K562 (cell line): Measurements from ENCODE around the gene YAP1. TPM values are rescaled to one million over a fixed set of nuclear protein-coding genes. Genes with fewer than 3 reads are reported as not detected.
A peak's percentile ranks its signal among the peaks of the same experiment; 100 is the strongest.

ENCODE experiments used
- ATAC-seq: fragments of 200-7000 bp; cut with Tn5 transposase; 3 replicates; pipeline ENCODE4 v1.9.1; 2020; ENCODE audit warnings: moderate library complexity
- BruUV-seq: library from RNA; stranded (reverse); fragments of 400-500 nt; replicated peaks from 2 replicates; lab custom pipeline; 2021; lab: Mats Ljungman, UMichigan
- CTCF ChIA-PET: fragments of 300-600 bp; formaldehyde crosslinking; extraction: SDS; loops from one replicate; lab custom pipeline; 2021; ENCODE audit warnings: low intra/inter-chr PET ratio; lab: Yijun Ruan, JAX
- POLR2A ChIA-PET: fragments of 300-600, 350-650 bp; sonication (Branson Sonifier 250); formaldehyde crosslinking; extraction: SDS; loops from one replicate; lab custom pipeline; 2021; ENCODE audit warnings: antibody characterized with exemption, inconsistent platforms; lab: Yijun Ruan, JAX
- DNase-seq, 4 experiments: peaks; one replicate each; pipeline versions ENCODE4 v3.0.0 to v3.0.0-alpha.2; 2011 to 2018; ENCODE audit warnings: low spot score in 3 of 4, mixed read lengths in 3 of 4; ENCODE audit errors: extremely low read depth in 1 of 4
- FAIRE-seq: peaks from 2 replicates; lab custom pipeline; 2011; peaks lifted over from hg19 to GRCh38; lab: Jason Lieb, UNC
- H2AFZ ChIP-seq: 2 replicates; pipeline ENCODE4 v1.6.0; 2011; ENCODE audit warnings: low read depth, low read length, control low read depth, inconsistent platforms
- H3K27ac ChIP-seq: fragments of 200-600 bp; 3 replicates; pipeline ENCODE4 v1.8.0; 2011; ENCODE audit warnings: low read depth, mild to moderate bottlenecking, control low read depth, inconsistent platforms, low read length, moderate library complexity, mixed read lengths; ENCODE audit errors: extremely low read depth
- H3K27me3 ChIP-seq, 2 experiments: fragments of 300-600 bp in 1 of 2; 2 replicates in 1 of 2; 3 replicates in 1 of 2; pipeline versions ENCODE4 v1.6.0 to v1.8.0; 2011; ENCODE audit warnings: inconsistent platforms in 2 of 2, low read length in 2 of 2, mild to moderate bottlenecking in 1 of 2, mixed read lengths in 1 of 2, moderate library complexity in 1 of 2; ENCODE audit not compliant: control insufficient read depth in 2 of 2, insufficient read depth in 2 of 2
- H3K36me3 ChIP-seq: fragments of 300-600 bp; 3 replicates; pipeline ENCODE4 v1.8.0; 2011; ENCODE audit warnings: mild to moderate bottlenecking, low read length, inconsistent platforms; ENCODE audit not compliant: control insufficient read depth, insufficient read depth
- H3K4me1 ChIP-seq, 2 experiments: fragments of 200-600 bp in 1 of 2; replicated peaks in 1 of 2; 2 replicates in 1 of 2; 3 replicates in 1 of 2; pipeline versions ENCODE4 v1.5.1 to v1.8.0; 2011; ENCODE audit warnings: inconsistent platforms in 2 of 2, low read length in 2 of 2, mild to moderate bottlenecking in 1 of 2, mixed read lengths in 1 of 2, moderate library complexity in 1 of 2; ENCODE audit not compliant: control insufficient read depth in 2 of 2, insufficient read depth in 2 of 2
- H3K4me2 ChIP-seq: 2 replicates; pipeline ENCODE4 v1.6.1; 2011; ENCODE audit warnings: low read length, control low read depth, inconsistent platforms, mixed read lengths; ENCODE audit not compliant: insufficient read depth
- H3K4me3 ChIP-seq: fragments of 200-600 bp; sonication (generic), shearing (Covaris generic); 2 replicates; pipeline ENCODE4 v1.5.1; 2016; ENCODE audit warnings: control low read depth, inconsistent platforms
- H3K79me2 ChIP-seq: fragments of 200-600 bp; 3 replicates; pipeline ENCODE4 v1.8.0; 2011; ENCODE audit warnings: low read length, inconsistent platforms; ENCODE audit not compliant: control insufficient read depth, insufficient read depth
- H3K9ac ChIP-seq, 2 experiments: 2 replicates each; pipeline versions ENCODE4 v1.6.0 to v1.6.1; 2011; ENCODE audit warnings: low read depth in 2 of 2, low read length in 2 of 2, control low read depth in 1 of 2, inconsistent platforms in 1 of 2, mild to moderate bottlenecking in 1 of 2, mixed read lengths in 1 of 2; ENCODE audit not compliant: insufficient read depth in 1 of 2
- H3K9me1 ChIP-seq: one replicate; pipeline ENCODE4 v1.6.0; 2011; ENCODE audit warnings: inconsistent platforms, mild to moderate bottlenecking, low read length, moderate library complexity; ENCODE audit not compliant: control insufficient read depth, insufficient read depth
- H3K9me3 ChIP-seq: replicated peaks from 2 replicates; pipeline ENCODE4 v1.5.1; 2011; ENCODE audit warnings: low read depth, low read length, inconsistent platforms; ENCODE audit not compliant: control insufficient read depth, insufficient read depth
- H4K20me1 ChIP-seq: replicated peaks from 2 replicates; pipeline ENCODE4 v1.6.1; 2011; ENCODE audit warnings: low read length, inconsistent platforms, mixed read lengths; ENCODE audit not compliant: control insufficient read depth, insufficient read depth
- ATF1 ChIP-seq, 2 experiments: fragments of 450-650 bp in 1 of 2; IDR thresholded peaks; 2 replicates each; pipeline ENCODE4 v1.6.1; 2016; ENCODE audit warnings: missing compliant biosample characterization in 1 of 2, missing genetic modification characterization in 1 of 2
- BCL6 ChIP-seq: fragments of 250-450 bp; sonication (Bioruptor Pico); IDR thresholded peaks from 2 replicates; pipeline ENCODE4 v1.4.0; 2020
- BMI1 ChIP-seq: fragments of 150-350 bp; IDR thresholded peaks from 2 replicates; pipeline ENCODE4 v1.6.1; 2014; ENCODE audit warnings: low read length
- CEBPB ChIP-seq: fragments of 450-650 bp; IDR thresholded peaks from 2 replicates; pipeline ENCODE4 v1.6.1; 2016; ENCODE audit warnings: missing genetic modification characterization, missing compliant biosample characterization
- ELF1 ChIP-seq: fragments of 200-800 bp; sonication (Bioruptor generic); IDR thresholded peaks from 2 replicates; pipeline ENCODE4 v1.6.1; 2016; ENCODE audit warnings: missing genetic modification characterization, missing compliant biosample characterization
- MEIS2 ChIP-seq: fragments of 450-650 bp; IDR thresholded peaks from 2 replicates; pipeline ENCODE4 v1.6.1; 2014; ENCODE audit warnings: mild to moderate bottlenecking; ENCODE audit not compliant: partially characterized antibody
- PBX2 ChIP-seq, 2 experiments: IDR thresholded peaks in 1 of 2; conservative IDR thresholded peaks in 1 of 2; 2 replicates each; pipeline ENCODE4 v1.6.1; 2016; ENCODE audit warnings: low read depth in 2 of 2, mild to moderate bottlenecking in 1 of 2, missing compliant biosample characterization in 1 of 2, missing genetic modification characterization in 1 of 2, moderate library complexity in 1 of 2
- PKNOX1 ChIP-seq: fragments of 450-650 bp; IDR thresholded peaks from 2 replicates; pipeline ENCODE4 v1.6.1; 2016
- ZFP91 ChIP-seq: sonication (generic); formaldehyde crosslinking; IDR thresholded peaks from 2 replicates; pipeline ENCODE4 v1.8.0; 2022; ENCODE audit warnings: mild to moderate bottlenecking, missing genetic modification reagents
- WGBS: fragments of 100-300 bp; shearing (Covaris generic); methylation state at CpG from one replicate; pipeline ENCODE4 v1.1.6; 2016; ENCODE audit warnings: low coverage, mixed read lengths; ENCODE audit not compliant: insufficient coverage; ENCODE audit errors: missing lambda C conversion rate; 5-methylcytosine and 5-hydroxymethylcytosine counted together
- in situ Hi-C: fragments of 300-500 bp; cut with MboI; formaldehyde crosslinking; loops from 4 replicates; pipeline ENCODE4 v1.15.0; 2018; ENCODE audit warnings: inconsistent platforms, mixed read lengths
- intact Hi-C: fragments of 100-400 bp; cut with micrococcal nuclease; formaldehyde crosslinking; loops from 2 replicates; pipeline ENCODE4 v1.14.2; 2022
- polyA plus RNA-seq, 8 experiments: library from polyadenylated mRNA; depleted of rRNA in 4 of 8; stranded (reverse) in 5 of 8; unstranded in 3 of 8; fragments of >200 nt; fragmentation: Nextera tagmentation in 2 of 8; fragmentation: Illumina TruSeq in 1 of 8; extraction: Ambion mirVana in 2 of 8; extraction: Trizol in 1 of 8; gene quantifications; 2 replicates each; pipeline versions ENCODE4 v1.2.1 to v1.2.3, GENCODE V29; 2011 to 2014; ENCODE audit warnings: inconsistent platforms in 1 of 8, missing spikeins in 1 of 8
- total RNA-seq, 7 experiments: library from RNA; depleted of rRNA in 6 of 7; stranded (reverse); fragments of >200 nt in 6 of 7; fragmentation: Illumina TruSeq in 2 of 7; extraction: Trizol in 2 of 7; gene quantifications; 2 replicates each; pipeline versions ENCODE4 v1.2.1 to v1.2.3, GENCODE V29; 2011 to 2021; ENCODE audit warnings: low replicate concordance in 1 of 7

The YAP1 gene
- total and polyA plus RNA-seq, 9 of the 15 experiments (the other 6 are each of a cell fraction or from before 2014, with no cell fraction given) = 0.18 TPM; not detected in 8

- H3K27me3 ChIP-seq = no peaks in the 10 kb centered on the region; a peak in 2 of 5 replicates
- ATAC-seq = peak; percentile 66
- no peaks in the 10 kb centered on the region for H3K36me3 ChIP-seq
- WGBS = 0% methylated on average over 3 of the region's 3 CpGs
- no peaks in the 10 kb centered on the region for H3K9me1 ChIP-seq
- H3K27ac ChIP-seq = no peak overlapping the region
- TF ChIP-seq BMI1 = no peak
- peak; percentile 87 for TF ChIP-seq PKNOX1
- no peak for TF ChIP-seq BCL6 (CRISPR knock-in tag)
- peak; percentile 92 for TF ChIP-seq MEIS2
- 0 out of 2 replicates have a peak, but pooled peaks have one; percentile 6 for TF ChIP-seq CEBPB (tag)
- TF ChIP-seq ZFP91 (CRISPR knock-in tag) = 0 out of 2 replicates have a peak, but pooled peaks have one; percentile 48
- peak; percentile 19; the same call in 1 of the 2 replicates for TF ChIP-seq ELF1
- no peak for TF ChIP-seq ATF1 (CRISPR knock-in tag; IDR thresholded peaks at IDR 0.05)
- peak; percentile 20; the same call in 1 of the 2 replicates for TF ChIP-seq ATF1 (tag; IDR thresholded peaks at IDR 0.05)
- peak; percentile 14; the same call in 1 of the 2 replicates for TF ChIP-seq PBX2 (CRISPR knock-in tag; IDR thresholded peaks at IDR 0.05; ENCODE audit: low read depth)
- peak; percentile 96 for TF ChIP-seq PBX2 (tag; conservative IDR thresholded peaks at IDR 0.05; ENCODE audit: low read depth)
- no peak overlapping the region for H3K4me3 ChIP-seq
- ChIA-PET CTCF (no interaction called here), POLR2A (interaction anchor here (0.9 to 1.6 kb wide), 3 partner anchors 10 to 144 kb away, joined by 3 to 5 read pairs (median 4); no protein-coding TSS in a partner anchor)
- H3K79me2 ChIP-seq = no peaks in the 10 kb centered on the region
- no peak for FAIRE-seq
- H4K20me1 ChIP-seq = no peaks in the 10 kb centered on the region
- peak in 1 of 4 experiments; percentile 14 for DNase-seq
- H2AFZ ChIP-seq = 0 out of 2 replicates have a peak overlapping the region, but pooled peaks have one; percentile 1
- no peaks in the 10 kb centered on the region; a peak in 2 of 5 replicates for H3K4me1 ChIP-seq
- BruUV-seq = no TSS peak
- H3K9me3 ChIP-seq = no peaks in the 10 kb centered on the region
- no peak overlapping the region for H3K9ac ChIP-seq
- no peak overlapping the region for H3K4me2 ChIP-seq
- in situ Hi-C loops = no loop called here
- intact Hi-C loops = no loop called here
These were observed 142.9 kb downstream of the YAP1 start for GRCh38 chr11:102253020-102253715.
